ENCODE data around the gene SMIM23. TPM values are rescaled to one million over a fixed set of nuclear protein-coding genes. Genes with fewer than 3 reads are reported as not detected.

The SMIM23 gene
- total RNA-seq, 2 experiments from 2014 or later: not detected

GRCh38 chr5:171830686-171831085 is 45.1 kb downstream of the SMIM23 start:
- H3K4me2 ChIP-seq (ENCODE audit: low read length): no peak overlapping the region
- ChIA-PET POLR2A (interaction anchor here (0.7 kb wide), 1 partner anchor 274 kb away, joined by 3 read pairs; no protein-coding TSS in a partner anchor), CTCF (ENCODE audit: unreplicated experiment) (interaction anchor here (0.6 kb wide), 1 partner anchor 1397 kb away, joined by 3 read pairs; no protein-coding TSS in a partner anchor)
- no peak for TF ChIP-seq CTCF (conservative IDR thresholded peaks at IDR 0.05; ENCODE audit: low read length)
- TF ChIP-seq EZH2phosphoT487 (IDR thresholded peaks at IDR 0.05; ENCODE audit: borderline replicate concordance, low read depth, low read length): no peak
- no peaks in the 10 kb centered on the region for H4K20me1 ChIP-seq (ENCODE audit: insufficient read depth, low read length)
- no TSS peak for BruUV-seq (replicated peaks)
- no peak overlapping the region for H3K27ac ChIP-seq (ENCODE audit: low read depth, low read length, poor library complexity, severe bottlenecking)
- no peaks in the 10 kb centered on the region for H3K9me3 ChIP-seq (ENCODE audit: low read length)
- no peaks in the 10 kb centered on the region for H3K4me1 ChIP-seq (ENCODE audit: insufficient read depth, low read length, poor library complexity, severe bottlenecking)
- DNase-seq (ENCODE audit: low spot score): no peak
- no peaks in the 10 kb centered on the region for H3K9me2 ChIP-seq (ENCODE audit: insufficient read depth, low read length)
- H3K79me2 ChIP-seq (ENCODE audit: insufficient read depth, low read depth, low read length): no peaks in the 10 kb centered on the region
- no peak overlapping the region for H3K4me3 ChIP-seq (ENCODE audit: low read depth, low read length, poor library complexity, severe bottlenecking)
- H2AFZ ChIP-seq (ENCODE audit: low read length): no peak overlapping the region
- H3K36me3 ChIP-seq (ENCODE audit: insufficient read depth, low read length): no peaks in the 10 kb centered on the region
- intact Hi-C loops (cut with micrococcal nuclease; ENCODE audit: unreplicated experiment): no loop called here

- no peaks in the 10 kb centered on the region for H3K79me2 ChIP-seq (ENCODE audit: insufficient read depth, low read depth, low read length)
- no peaks in the 10 kb centered on the region for H3K4me1 ChIP-seq (ENCODE audit: insufficient read depth, low read length, poor library complexity, severe bottlenecking)
- H3K36me3 ChIP-seq (ENCODE audit: insufficient read depth, low read length): no peaks in the 10 kb centered on the region
- H3K4me3 ChIP-seq (ENCODE audit: low read depth, low read length, poor library complexity, severe bottlenecking): no peak overlapping the region
- no TSS peak for BruUV-seq (replicated peaks)
- H3K9me2 ChIP-seq (ENCODE audit: insufficient read depth, low read length): no peaks in the 10 kb centered on the region
- H2AFZ ChIP-seq (ENCODE audit: low read length): no peak overlapping the region
- no peaks in the 10 kb centered on the region for H4K20me1 ChIP-seq (ENCODE audit: insufficient read depth, low read length)
- H3K4me2 ChIP-seq (ENCODE audit: low read length): no peak overlapping the region
- CTCF ChIA-PET (ENCODE audit: unreplicated experiment): no interaction called here
- H3K9me3 ChIP-seq (ENCODE audit: low read length): no peaks in the 10 kb centered on the region
- no peak overlapping the region for H3K27ac ChIP-seq (ENCODE audit: low read depth, low read length, poor library complexity, severe bottlenecking)
- TF ChIP-seq CTCF (conservative IDR thresholded peaks at IDR 0.05; ENCODE audit: low read length) (no peak), EZH2phosphoT487 (IDR thresholded peaks at IDR 0.05; ENCODE audit: borderline replicate concordance, low read depth, low read length) (no peak)
- POLR2A ChIA-PET: interaction anchor here (0.5 kb wide), 1 partner anchor 1533 kb away, joined by 4 read pairs; no protein-coding TSS in a partner anchor
- intact Hi-C loops (cut with micrococcal nuclease; ENCODE audit: unreplicated experiment): no loop called here
- no peak for DNase-seq (ENCODE audit: low spot score)
Measured at GRCh38 chr5:171832775-171833174, 47.2 kb downstream of the SMIM23 start.

- Histone ChIP-seq H3K4me1 (ENCODE audit: insufficient read depth, low read length, poor library complexity, severe bottlenecking) (no peaks in the 10 kb centered on the region), H2AFZ (ENCODE audit: low read length) (no peak overlapping the region), H3K9me2 (ENCODE audit: insufficient read depth, low read length) (no peaks in the 10 kb centered on the region), H3K4me3 (ENCODE audit: low read depth, low read length, poor library complexity, severe bottlenecking) (no peak overlapping the region), H3K36me3 (ENCODE audit: insufficient read depth, low read length) (no peaks in the 10 kb centered on the region), H3K4me2 (ENCODE audit: low read length) (no peak overlapping the region), H4K20me1 (ENCODE audit: insufficient read depth, low read length) (no peaks in the 10 kb centered on the region), H3K79me2 (ENCODE audit: insufficient read depth, low read depth, low read length) (no peaks in the 10 kb centered on the region), H3K9me3 (ENCODE audit: low read length) (no peaks in the 10 kb centered on the region), H3K27ac (ENCODE audit: low read depth, low read length, poor library complexity, severe bottlenecking) (no peak overlapping the region)
- intact Hi-C loops (cut with micrococcal nuclease; ENCODE audit: unreplicated experiment): no loop called here
- ChIA-PET POLR2A (no interaction called here), CTCF (ENCODE audit: unreplicated experiment) (no interaction called here)
- no TSS peak for BruUV-seq (replicated peaks)
- DNase-seq (ENCODE audit: low spot score): no peak
- TF ChIP-seq CTCF (conservative IDR thresholded peaks at IDR 0.05; ENCODE audit: low read length) (no peak), EZH2phosphoT487 (IDR thresholded peaks at IDR 0.05; ENCODE audit: borderline replicate concordance, low read depth, low read length) (no peak)
Measured at GRCh38 chr5:171834461-171834860, 48.8 kb downstream of the SMIM23 start.

Measured in OCI-LY7 (cell line).